Measurements from ENCODE around the gene PHKA2.

DNA sequence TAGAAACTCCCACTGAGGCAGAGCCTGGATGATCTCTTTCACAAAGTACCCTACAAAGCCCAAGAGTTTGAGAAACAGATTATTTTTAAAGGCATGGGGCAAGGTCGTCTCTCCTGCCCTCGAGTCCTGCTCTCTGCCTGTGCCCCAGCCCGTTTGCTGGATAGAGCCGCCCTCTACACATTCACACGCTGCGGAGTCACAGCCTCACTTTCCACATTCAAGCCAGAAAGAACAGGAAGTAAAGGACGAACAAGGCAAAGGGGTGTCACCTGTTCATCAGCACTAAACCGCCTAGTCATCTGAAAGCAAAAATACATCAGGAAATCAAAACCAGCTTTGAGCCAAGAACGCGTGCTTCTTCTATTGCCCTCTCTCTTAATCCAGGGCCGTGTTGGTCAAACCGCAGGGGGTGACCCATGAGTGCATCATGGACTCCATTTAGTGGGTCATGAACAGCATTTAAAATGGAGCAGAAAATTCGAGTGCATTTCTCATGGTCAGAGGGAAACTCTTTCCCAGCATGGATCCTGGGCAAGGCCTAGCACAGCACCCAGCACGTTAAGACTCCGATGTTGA, 83.4 kb downstream of the PHKA2 start:
- TF ChIP-seq, protein P1, sequence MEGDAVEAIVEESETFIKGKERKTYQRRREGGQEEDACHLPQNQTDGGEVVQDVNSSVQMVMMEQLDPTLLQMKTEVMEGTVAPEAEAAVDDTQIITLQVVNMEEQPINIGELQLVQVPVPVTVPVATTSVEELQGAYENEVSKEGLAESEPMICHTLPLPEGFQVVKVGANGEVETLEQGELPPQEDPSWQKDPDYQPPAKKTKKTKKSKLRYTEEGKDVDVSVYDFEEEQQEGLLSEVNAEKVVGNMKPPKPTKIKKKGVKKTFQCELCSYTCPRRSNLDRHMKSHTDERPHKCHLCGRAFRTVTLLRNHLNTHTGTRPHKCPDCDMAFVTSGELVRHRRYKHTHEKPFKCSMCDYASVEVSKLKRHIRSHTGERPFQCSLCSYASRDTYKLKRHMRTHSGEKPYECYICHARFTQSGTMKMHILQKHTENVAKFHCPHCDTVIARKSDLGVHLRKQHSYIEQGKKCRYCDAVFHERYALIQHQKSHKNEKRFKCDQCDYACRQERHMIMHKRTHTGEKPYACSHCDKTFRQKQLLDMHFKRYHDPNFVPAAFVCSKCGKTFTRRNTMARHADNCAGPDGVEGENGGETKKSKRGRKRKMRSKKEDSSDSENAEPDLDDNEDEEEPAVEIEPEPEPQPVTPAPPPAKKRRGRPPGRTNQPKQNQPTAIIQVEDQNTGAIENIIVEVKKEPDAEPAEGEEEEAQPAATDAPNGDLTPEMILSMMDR (IDR thresholded peaks at IDR 0.05), result no peak
- TF ChIP-seq POLR2AphosphoS5 (IDR thresholded peaks at IDR 0.05), result no peak
- TF ChIP-seq POLR2A (IDR thresholded peaks at IDR 0.05), result no peak
